HK-2 (cell line): ENCODE measurements around the gene MAN1C1.
"Not testable (repeated sequence)": the region's sequence is repeated elsewhere in the genome, so short reads cannot be mapped to it uniquely, and the experiment has no call there.

Experiments used
- DNase-seq: peaks from one replicate; pipeline ENCODE4 v3.0.0-alpha.2; 2018; ENCODE audit not compliant: unreplicated experiment

Gene MAN1C1

GRCh38 chr1:25698252-25698651 is 81.7 kb downstream of the MAN1C1 start:
- DNase-seq, result no peak

- DNase-seq, result not testable (repeated sequence)
Measured at GRCh38 chr1:25699059-25699458, 82.5 kb downstream of the MAN1C1 start.

DNA sequence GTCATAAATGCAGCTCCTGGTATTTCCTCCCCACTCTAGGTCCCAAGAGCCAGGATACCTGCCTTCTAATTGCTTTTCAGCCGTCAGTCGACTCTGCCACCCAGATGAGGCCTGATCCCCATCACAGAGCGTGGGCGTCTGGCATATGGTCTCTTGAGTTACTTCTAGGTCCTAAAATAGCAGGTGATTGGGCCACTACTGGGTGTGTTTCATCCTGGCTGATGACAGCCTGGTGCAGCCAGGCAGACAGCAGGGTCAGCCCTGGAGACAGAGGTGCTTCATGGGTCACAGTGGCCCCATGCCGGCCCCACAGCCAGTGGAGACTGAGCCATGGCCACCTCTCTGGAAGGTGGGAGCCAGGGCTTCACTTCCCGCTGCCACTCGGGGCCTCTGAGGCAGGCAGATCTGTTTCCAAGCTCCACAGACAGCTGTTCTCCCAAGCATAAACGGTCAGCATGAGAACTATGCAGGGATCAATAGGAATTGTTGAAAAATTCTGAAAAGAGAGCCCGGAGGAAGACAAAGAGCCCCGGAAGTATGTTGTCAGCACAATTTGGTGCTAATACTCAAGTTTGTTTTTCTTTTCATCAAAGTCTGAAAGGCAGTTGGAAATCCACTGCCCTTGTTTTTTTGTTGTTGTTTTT is 83.0 kb downstream of the MAN1C1 start:
- no peak for DNase-seq

GRCh38 chr1:25700144-25700523 is 83.5 kb downstream of the MAN1C1 start:
- DNase-seq, result no peak

DNA sequence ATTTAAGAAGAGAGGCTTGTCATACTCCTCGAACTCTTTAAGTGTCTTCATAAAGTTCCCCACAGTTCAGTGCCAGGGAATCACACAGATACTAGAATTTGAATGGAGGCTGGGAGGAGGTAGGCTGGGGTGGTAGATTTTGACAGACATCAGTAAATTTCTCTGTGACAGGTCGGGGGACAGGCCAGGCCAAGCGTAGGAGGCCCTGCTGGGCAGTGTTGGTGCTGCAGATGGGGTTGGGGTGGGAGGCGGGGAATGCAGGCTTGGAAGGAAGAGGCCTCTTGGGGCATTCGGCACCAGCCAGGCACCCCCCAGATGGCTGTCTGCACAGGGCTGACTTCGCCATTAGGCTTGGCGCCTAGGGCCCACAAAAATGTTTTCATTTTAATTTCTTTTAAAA is 84.0 kb downstream of the MAN1C1 start:
- DNase-seq, result no peak

DNA sequence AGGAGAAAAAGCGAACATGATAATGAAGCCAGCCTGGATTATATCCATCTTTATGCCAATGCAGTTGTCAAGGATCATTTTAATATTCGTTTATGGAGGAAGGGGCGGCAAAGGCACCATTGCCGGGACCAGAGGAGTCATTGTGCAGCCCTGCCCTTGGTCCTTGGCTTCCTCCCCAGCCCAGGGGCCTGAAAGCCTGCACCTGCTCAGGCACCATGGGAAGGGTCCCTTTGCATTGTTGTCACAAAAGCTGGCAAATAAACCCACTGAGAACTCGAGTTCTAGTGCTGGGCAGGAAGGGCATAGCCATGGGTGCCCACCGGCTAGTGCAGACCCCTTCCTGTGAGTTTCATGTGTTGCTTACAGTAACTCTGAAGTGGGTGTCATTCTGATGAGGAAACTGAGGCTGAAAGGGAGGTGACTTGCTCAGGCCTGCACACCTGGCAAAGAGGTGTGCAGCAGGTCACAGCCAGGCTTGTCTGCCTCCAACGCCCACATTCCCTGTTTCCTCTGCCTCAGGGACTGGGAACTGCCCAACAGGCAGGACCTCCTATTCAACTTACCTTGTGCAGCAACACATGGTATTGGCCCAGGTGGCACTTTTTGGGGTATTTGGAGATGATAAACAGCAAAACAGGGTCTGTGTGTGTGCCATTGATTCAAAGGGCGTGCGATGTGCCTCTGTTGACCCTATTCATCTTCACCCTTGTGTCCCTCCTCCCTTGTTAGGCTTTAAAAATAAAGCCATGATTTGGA is 84.6 kb downstream of the MAN1C1 start:
- no peak for DNase-seq

DNA sequence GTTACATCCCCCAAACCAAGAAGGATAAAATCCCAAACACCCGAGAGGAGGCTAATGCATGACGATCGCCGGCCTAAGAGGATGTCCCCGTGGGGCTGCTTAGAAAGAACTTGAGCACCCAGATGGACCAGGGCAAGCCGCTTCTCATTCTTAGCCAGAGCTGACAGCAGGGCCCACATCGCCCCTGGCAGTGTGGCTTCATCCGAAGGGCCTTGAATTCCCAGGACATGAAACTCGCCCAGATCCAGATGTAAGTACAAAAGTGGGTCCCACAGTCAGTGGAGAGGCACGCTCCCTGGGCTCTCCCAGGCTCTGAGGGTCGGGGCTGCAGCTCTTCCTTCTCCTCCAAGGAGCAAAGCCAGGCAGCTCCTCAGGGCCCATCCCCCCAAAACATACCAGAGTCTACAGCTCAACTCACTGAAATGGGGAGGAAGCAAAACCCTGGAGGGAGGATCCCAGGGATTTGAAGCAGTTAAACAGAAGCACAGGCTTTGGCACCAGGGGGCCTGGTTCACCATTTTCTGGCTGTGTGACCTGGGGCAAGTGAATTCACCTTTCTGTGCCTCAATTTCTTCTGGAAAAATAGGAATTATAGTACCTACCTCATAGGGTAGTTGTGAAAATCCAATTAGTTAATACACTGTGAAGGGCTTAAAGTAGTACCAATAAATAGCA is 85.6 kb downstream of the MAN1C1 start:
- no peak for DNase-seq

GRCh38 chr1:25703041-25703440 is 86.5 kb downstream of the MAN1C1 start:
- no peak for DNase-seq

DNA sequence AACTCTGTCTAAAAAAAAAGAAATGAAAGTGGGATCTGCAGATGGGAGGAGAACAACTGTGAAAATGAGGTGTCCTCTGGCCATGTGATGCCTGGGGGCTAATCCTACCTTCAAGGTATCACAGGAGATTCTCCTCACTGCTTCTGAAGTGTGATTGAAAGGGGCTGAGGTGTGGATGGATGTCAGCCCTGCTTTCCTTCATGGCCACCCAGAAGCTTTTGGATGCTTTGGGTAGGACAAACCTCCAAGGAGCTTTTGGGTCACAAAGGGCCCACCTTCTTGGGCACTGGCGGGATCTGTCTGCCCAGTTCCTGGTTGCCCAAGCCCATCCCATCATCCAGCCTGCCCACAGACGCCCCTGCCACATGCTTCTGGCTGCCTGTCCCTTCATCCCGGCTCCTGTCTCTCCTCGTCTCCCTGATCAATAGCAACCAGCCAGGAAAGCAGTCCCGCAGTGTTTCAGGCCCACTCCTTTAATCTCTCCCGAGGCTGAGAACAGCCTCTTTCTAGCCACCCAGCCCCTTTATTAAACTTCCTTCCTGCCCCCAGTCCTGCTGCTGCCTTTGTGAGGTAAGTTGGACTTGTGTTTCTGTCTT is 87.2 kb downstream of the MAN1C1 start:
- DNase-seq, result no peak

DNA sequence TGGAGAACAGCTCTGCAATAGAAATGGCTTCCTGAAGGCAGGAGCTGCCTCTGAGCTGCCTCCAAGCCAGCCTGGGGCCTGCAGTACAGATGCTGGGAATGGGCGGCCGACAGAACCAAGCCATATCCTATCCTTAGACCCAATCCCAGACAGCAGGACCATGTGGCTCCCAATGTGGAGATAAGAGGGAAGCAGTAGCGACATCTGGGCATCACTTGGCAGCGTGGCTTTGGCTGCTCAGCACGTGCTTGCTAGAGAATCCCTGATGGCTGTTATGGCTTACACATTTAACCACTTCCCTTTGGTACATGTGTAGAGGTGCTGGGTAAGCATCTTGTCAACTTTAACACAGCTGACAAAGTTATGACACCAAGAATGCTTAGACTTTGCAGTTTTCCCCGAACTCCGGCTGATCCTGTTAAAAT is 87.7 kb downstream of the MAN1C1 start:
- DNase-seq, result no peak

GRCh38 chr1:25705699-25706098 is 89.1 kb downstream of the MAN1C1 start:
- no peak for DNase-seq

DNA sequence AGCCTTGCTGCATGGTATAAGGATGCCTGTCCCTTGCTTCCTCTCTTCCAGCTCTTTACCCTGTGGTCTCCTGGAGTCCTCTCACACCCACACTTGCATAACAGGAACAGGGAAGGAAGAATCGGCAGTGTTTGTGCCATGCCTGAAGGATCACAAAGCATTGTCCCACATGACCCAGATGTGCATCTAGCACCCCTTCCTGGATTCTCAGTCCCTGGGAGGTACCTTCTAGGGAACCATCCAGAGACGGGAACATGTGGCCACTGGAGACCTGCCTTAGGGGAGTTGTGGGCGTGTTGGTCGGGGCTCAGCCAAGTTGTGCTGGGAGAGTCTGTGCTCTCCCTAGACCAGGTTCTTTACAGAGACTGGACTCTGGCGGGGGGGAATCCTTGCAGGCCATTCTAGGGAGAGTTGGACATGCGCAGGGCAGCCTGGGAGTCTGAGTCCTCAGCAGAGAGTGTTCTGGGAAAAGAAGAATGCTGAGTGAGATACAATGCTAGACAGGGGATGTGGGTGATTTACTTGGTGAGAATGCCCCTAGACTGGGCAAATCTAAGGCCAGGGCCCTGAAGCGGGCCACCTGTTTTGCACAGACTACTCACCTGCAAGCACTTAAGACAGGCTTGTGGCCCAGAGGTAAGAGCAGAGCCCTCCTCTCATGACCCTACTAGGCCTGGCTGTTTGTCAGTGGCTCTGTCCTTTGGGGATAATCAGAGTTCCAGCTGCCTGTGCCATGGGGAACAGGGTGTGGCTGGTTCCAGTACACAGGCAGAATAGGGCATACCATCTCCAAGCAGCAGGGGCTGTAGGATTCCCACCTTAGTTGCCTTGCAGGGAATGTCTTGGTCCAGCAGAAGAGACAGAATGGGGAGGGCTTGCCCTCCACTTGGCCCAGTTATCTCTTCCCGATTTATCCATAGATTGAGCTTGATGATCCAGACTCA is 89.8 kb downstream of the MAN1C1 start:
- no peak for DNase-seq

DNA sequence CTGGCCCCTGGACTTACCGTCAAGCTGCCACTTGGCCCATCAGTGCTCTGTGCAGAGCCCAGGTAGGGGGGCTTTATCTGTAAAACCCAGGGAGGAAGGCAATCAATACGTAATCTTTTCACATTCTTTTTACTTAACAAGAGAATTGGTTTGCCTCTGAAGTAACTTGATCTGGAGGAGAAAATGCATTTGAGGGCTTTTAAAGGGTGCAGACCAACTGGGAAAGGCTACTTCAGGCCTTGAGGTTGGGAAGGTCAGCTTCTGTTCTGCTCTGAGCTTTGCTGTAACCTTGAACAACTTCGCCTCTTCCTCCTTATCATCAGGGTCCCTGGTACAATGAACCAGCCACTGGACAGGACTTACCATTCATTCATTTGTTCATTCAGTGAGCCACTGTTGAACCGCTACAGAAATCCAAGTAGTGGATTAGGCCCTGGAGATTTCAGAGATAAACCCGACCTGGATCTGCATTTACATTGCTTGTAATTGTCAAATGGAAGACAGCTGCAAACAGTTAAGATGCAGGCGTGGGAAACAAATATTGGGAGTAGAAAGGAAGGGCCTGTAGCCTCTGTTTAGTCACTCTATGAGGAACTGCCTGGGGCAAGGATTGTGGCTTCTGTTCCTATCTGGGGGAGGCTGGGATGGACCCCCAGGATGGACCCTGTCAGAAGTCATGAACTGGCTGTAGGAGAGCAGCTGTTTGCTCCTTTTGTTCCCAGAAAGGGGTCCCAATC is 90.9 kb downstream of the MAN1C1 start:
- DNase-seq, result no peak

DNA sequence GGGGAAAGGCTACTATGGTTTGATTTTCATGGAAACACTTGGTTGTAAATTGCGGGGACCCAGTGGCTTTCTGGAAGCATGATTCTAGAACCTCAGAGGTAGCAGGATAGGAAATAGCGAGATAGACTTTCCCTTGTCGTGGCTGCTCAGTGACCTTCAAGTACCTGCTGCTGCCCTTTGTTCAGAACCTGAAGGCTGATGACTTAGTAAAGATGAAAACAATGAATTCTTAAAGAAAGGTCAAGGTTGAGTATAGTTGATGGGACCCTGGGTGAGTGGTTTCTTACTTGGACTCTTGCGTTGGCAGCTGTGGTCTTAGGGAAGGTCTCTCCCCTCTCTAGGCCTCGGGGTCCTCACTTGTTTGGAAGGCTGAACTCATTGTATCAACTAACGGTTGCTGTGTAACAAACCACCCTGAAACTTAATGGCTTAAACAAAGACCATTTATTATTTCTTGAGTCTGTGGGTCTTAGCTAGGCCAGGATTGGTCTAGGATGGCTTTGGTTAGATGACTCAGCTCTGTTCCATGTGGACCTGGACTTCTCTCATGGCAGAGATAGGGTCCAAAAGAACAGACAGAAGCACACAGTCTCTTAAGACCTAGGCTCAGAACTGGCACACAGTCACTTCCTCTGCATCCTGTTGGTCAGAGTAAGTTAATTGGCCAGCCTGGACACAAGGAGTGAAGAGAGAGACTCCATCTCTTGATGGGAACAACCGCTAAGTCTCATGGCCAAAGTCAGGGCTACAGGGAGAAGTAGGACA is 94.2 kb downstream of the MAN1C1 start:
- DNase-seq, result no peak

GRCh38 chr1:25711555-25712298 is 95.1 kb downstream of the MAN1C1 start:
- no peak for DNase-seq

DNA sequence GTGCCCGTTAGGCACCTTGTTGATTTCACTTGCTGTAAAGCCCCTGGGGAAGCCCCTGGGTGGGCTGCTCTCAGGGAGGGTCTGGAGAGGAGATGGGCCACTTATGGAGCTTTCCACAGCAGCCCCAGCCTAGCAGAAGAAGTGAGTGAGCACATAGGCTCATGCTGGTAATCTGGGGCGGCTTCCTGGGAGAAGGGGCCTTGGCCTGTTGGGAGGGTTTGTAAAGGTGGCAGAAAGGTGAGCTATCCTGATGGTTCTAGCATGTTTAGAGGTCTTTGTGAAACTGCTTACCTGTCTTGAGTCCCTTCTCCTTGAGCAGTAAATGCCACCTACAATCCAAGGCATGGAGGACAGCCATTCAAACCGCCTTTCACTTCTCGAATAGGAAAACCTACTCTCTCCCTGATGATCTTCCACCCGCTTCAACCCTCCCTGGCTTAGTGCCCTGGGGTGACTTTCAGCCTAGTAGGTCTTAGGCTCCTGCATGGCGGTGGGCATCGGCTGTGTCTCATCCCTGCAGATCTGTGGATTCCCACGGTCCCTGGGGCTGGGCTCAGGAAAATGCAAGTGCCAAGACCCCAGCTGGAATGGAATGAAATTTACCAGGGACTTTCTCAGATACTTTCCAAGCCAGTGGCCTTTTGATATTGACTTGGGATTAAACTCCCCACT is 95.8 kb downstream of the MAN1C1 start:
- DNase-seq, result no peak

DNA sequence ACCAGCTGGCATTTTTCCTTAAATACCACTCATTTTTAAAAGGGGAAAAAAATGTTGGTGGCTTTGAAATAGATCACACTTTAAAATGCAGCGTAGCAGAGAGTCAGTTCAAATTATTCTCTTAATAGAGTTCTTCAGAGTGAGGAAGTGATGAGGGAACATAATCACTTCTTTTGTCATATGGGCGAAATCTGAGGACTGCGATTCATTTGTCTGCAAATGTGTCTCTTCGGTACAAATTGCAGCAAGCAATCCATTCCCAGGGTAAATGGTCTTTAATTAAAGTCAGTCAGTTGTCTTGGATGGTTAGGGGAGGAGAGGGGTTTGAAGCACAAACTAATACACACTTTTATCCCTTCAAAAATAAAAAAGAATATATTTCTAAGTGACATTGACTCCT is 97.4 kb downstream of the MAN1C1 start:
- no peak for DNase-seq

- DNase-seq, result no peak
Measured at GRCh38 chr1:25714372-25714931, 97.9 kb downstream of the MAN1C1 start.
